GM12892 (cell line): ENCODE results near the gene RBBP5.

Experiments
- DNase-seq: peaks from one replicate; pipeline ENCODE4 v3.0.0; 2011; ENCODE audit not compliant: insufficient read length
- FAIRE-seq: peaks from 2 replicates; lab custom pipeline; 2011; peaks lifted over from hg19 to GRCh38; lab: Jason Lieb, UNC
- POLR2A ChIP-seq: IDR thresholded peaks from 2 replicates; pipeline ENCODE4 v1.6.1; 2011; ENCODE audit warnings: low read depth, low read length, control low read depth
- POLR2AphosphoS5 ChIP-seq: IDR thresholded peaks from 2 replicates; pipeline ENCODE4 v1.6.1; 2011; ENCODE audit warnings: low read depth, low read length, control low read depth
- TAF1 ChIP-seq: IDR thresholded peaks from 2 replicates; pipeline ENCODE4 v1.6.1; 2011; ENCODE audit warnings: low read depth, mild to moderate bottlenecking, control low read depth, low read length, borderline replicate concordance

Gene RBBP5

GRCh38 chr1:205072286-205072685, 49.5 kb downstream of the RBBP5 start:
- no peak for FAIRE-seq
- TF ChIP-seq POLR2AphosphoS5, result no peak
- TF ChIP-seq TAF1, result no peak
- no peak for TF ChIP-seq POLR2A
- no peak for DNase-seq

- DNase-seq (no peak), FAIRE-seq (no peak)
- TF ChIP-seq TAF1, result no peak
- TF ChIP-seq POLR2A, result no peak
- no peak for TF ChIP-seq POLR2AphosphoS5
Observed at GRCh38 chr1:205071801-205072200, 50.0 kb downstream of the RBBP5 start.

- TF ChIP-seq TAF1 (no peak), POLR2AphosphoS5 (no peak), POLR2A (no peak)
- DNase-seq, result no peak
- no peak for FAIRE-seq
Observed at GRCh38 chr1:205071028-205071409, 50.8 kb downstream of the RBBP5 start.

GRCh38 chr1:205069371-205070125, 52.2 kb downstream of the RBBP5 start:
- no peak for DNase-seq
- no peak for FAIRE-seq
- TF ChIP-seq POLR2AphosphoS5, result no peak
- no peak for TF ChIP-seq POLR2A
- TF ChIP-seq TAF1, result no peak

GRCh38 chr1:205068457-205069040, 53.2 kb downstream of the RBBP5 start:
- FAIRE-seq, result no peak
- TF ChIP-seq POLR2AphosphoS5, result no peak
- no peak for TF ChIP-seq POLR2A
- no peak for TF ChIP-seq TAF1
- DNase-seq, result no peak

- DNase-seq, result no peak
- TF ChIP-seq POLR2AphosphoS5, result no peak
- no peak for TF ChIP-seq TAF1
- TF ChIP-seq POLR2A, result no peak
- no peak for FAIRE-seq
Observed at GRCh38 chr1:205068001-205068400, 53.8 kb downstream of the RBBP5 start.

- no peak for FAIRE-seq
- TF ChIP-seq TAF1 (no peak), POLR2A (no peak), POLR2AphosphoS5 (no peak)
- no peak for DNase-seq
Observed at GRCh38 chr1:205067031-205067430, 54.7 kb downstream of the RBBP5 start.

- TF ChIP-seq POLR2A, result no peak
- TF ChIP-seq TAF1, result no peak
- no peak for TF ChIP-seq POLR2AphosphoS5
- FAIRE-seq (no peak), DNase-seq (no peak)
Observed at GRCh38 chr1:205066141-205066818, 55.5 kb downstream of the RBBP5 start.

GRCh38 chr1:205065666-205066065, 56.1 kb downstream of the RBBP5 start:
- no peak for TF ChIP-seq TAF1
- TF ChIP-seq POLR2A, result no peak
- no peak for TF ChIP-seq POLR2AphosphoS5
- no peak for FAIRE-seq
- DNase-seq, result no peak

- TF ChIP-seq POLR2A, result no peak
- TF ChIP-seq TAF1, result no peak
- no peak for TF ChIP-seq POLR2AphosphoS5
- DNase-seq, result no peak
- no peak for FAIRE-seq
Observed at GRCh38 chr1:205064741-205065316, 56.9 kb downstream of the RBBP5 start.

- no peak for TF ChIP-seq TAF1
- no peak for TF ChIP-seq POLR2AphosphoS5
- TF ChIP-seq POLR2A, result no peak
- DNase-seq, result no peak
- no peak for FAIRE-seq
Observed at GRCh38 chr1:205064301-205064700, 57.5 kb downstream of the RBBP5 start.

- DNase-seq, result no peak
- TF ChIP-seq TAF1, result no peak
- no peak for TF ChIP-seq POLR2AphosphoS5
- no peak for TF ChIP-seq POLR2A
- no peak for FAIRE-seq
Observed at GRCh38 chr1:205062895-205063294, 58.9 kb downstream of the RBBP5 start.

GRCh38 chr1:205062319-205062718, 59.5 kb downstream of the RBBP5 start:
- TF ChIP-seq POLR2AphosphoS5 (no peak), TAF1 (no peak), POLR2A (no peak)
- FAIRE-seq, result no peak

More at GRCh38 chr1:205062319-205062718, 59.5 kb downstream of the RBBP5 start:
- no peak for DNase-seq
